Ectodermal cell (in vitro differentiated cells): ENCODE data around the gene CCDC88C.
"Not testable (repeated sequence)": the region's sequence is repeated elsewhere in the genome, so short reads cannot be mapped to it uniquely, and the experiment has no call there.

Experiments
- H3K27ac ChIP-seq: 2 replicates; pipeline ENCODE4 v1.7.0; 2013; ENCODE audit warnings: mild to moderate bottlenecking, low read depth, low read length; ENCODE audit not compliant: insufficient read depth, poor library complexity, severe bottlenecking
- H3K27me3 ChIP-seq: 2 replicates; pipeline ENCODE4 v1.7.0; 2013; ENCODE audit warnings: mild to moderate bottlenecking, low read length; ENCODE audit not compliant: insufficient read depth, control insufficient read depth, poor library complexity, severe bottlenecking
- H3K36me3 ChIP-seq: one replicate; pipeline ENCODE4 v1.7.0; 2013; ENCODE audit warnings: low read length; ENCODE audit not compliant: control insufficient read depth, insufficient read depth
- H3K4me1 ChIP-seq: one replicate; pipeline ENCODE4 v1.7.0; 2013; ENCODE audit warnings: low read length; ENCODE audit not compliant: control insufficient read depth, insufficient read depth
- H3K4me3 ChIP-seq: 2 replicates; pipeline ENCODE4 v1.7.0; 2013; ENCODE audit warnings: low read depth, low read length, control low read depth; ENCODE audit not compliant: insufficient read depth
- H3K9me3 ChIP-seq: 2 replicates; pipeline ENCODE4 v1.7.0; 2013; ENCODE audit warnings: mild to moderate bottlenecking, low read length, moderate library complexity; ENCODE audit not compliant: control insufficient read depth
- WGBS, 2 experiments: methylation state at CpG; one replicate each; pipeline ENCODE4 v1.1.7; 2013; ENCODE audit warnings: missing lambda C conversion rate in 2 of 2; 5-methylcytosine and 5-hydroxymethylcytosine counted together

The CCDC88C gene

DNA sequence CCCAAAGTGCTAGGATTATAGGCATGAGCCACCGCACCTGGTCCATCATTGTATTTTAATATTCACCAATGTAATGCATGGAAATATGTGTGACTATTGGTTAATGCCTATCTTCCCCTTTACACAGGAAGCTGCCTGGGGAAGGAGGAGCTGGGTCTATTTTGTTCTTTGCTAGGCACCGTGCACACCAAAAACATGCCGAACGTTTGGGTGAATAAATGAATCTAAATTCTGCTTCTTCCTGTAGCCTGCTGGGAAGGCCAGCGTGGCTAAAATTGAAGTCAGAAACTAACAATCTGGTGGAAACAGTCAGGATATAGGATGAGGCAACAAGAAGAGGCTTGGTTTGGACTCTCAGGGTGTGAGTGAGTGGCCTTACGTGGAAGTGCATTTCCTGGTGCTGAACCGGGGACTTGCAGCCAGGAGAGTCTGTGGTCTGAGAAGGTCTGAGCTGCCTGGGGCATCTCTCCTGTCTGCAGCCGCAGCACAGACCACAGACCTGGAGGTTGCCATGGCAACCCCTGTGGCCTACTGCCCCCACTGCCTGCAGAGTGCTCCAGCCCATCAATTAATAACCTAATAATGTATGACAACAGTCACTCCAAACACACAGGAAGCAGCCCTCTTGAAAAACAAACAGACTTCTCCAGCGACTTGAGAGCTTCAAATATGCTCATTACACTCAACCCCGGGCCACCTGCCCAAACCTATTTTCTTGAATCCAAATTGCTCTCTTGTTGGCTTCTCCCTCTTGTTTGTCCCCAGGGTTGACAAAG, 167.6 kb downstream of the CCDC88C start:
- Histone ChIP-seq H3K4me3 (no peak overlapping the region), H3K36me3 (no peaks in the 10 kb centered on the region), H3K27ac (no peak overlapping the region), H3K27me3 (peaks cover 27% of the 10 kb centered on the region), H3K9me3 (no peaks in the 10 kb centered on the region), H3K4me1 (peaks cover 15% of the 10 kb centered on the region)
- WGBS, 2 experiments: 71 to 73% methylated on average over 10 of the region's 10 CpGs

DNA sequence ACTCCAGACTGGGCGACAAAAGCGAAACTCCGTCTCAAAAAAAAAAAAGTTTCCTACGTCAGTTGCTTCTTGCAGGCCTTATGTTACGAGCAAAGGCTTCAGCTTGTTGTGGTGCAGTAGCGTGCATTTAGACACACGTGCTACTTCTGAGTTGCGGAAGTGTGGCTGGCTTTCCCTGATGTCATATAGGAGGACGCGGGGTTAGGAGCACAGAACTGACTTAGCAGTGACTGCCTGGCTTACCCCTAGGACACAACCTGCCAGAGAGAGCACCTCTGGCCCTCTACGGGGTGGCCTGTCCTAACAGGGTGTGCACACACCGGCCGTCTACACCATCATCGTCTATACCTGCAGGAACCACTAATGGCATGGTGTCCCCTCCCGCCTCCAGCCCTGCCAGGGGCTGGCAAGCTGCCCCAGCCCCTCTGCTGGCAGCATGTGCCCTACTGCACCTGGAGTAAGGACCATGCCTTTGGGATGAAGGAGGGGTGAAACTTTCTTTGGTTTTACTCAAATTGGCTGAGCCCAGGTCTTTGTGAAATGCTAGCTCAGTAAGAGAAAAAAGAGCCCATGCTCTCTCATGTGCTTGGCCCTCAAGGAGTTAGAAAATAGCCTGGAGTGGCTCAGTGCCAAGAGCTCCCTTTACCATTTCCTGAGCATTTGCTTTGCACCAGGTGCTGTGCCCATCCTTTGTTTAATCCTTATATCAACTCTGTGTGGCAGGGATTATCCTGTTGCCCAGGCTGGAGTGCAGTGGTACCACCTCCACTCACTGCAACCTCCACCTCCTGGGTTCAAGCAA, 171.4 kb downstream of the CCDC88C start:
- Histone ChIP-seq H3K27me3 (no peaks in the 10 kb centered on the region), H3K4me3 (no peak overlapping the region), H3K9me3 (no peaks in the 10 kb centered on the region), H3K27ac (no peak overlapping the region), H3K4me1 (peaks cover 14% of the 10 kb centered on the region), H3K36me3 (no peaks in the 10 kb centered on the region)
- WGBS, 2 experiments: 92 to 97% methylated on average over 15 of the region's 15 CpGs

DNA sequence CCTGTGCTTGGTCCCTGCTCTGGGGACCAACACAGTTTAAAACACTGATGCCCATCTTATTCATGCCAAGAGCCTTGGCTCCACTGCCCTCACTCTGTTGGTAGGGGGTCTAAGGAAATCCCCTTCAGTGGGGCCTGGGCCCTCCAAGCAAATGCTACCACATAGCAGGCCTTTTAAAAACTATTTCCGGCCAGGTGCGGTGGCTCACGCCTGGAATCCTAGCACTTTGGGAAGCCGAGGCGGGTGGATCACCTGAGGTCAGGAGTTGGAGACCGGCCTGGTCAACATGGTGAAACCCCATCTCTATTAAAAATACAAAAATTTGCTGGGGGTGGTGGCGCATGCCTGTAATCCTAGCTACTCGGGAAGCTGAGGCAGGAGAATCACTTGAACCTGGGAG, 172.0 kb downstream of the CCDC88C start:
- H3K4me1 ChIP-seq: peaks cover 14% of the 10 kb centered on the region
- H3K4me3 ChIP-seq, H3K9me3 ChIP-seq, H3K36me3 ChIP-seq, H3K27ac ChIP-seq, H3K27me3 ChIP-seq: not testable (repeated sequence)
- 90 to 96% methylated on average over 8 of the region's 8 CpGs for WGBS, 2 experiments

DNA sequence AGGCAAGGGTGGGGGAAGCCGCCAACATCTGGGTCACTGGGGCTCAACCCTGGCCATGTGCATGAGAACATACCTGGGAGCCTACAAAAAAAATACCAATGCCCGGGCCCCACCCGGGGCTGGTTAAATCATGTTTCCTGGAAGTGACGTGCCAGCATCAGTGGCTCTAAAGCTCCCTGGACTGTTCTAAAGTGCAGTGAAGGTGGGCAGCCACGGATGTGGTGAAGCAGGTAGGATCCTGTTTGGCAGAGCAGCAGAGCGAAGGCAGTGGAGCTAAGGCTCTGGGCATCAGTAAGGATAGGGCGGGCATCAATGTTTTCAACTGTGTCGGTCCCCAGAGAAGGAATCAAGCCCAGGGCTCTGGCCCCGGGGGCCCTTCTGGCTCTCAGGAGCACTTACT, 172.6 kb downstream of the CCDC88C start:
- H3K4me1 ChIP-seq: peaks cover 9% of the 10 kb centered on the region
- H3K27ac ChIP-seq: no peak overlapping the region
- H3K27me3 ChIP-seq: no peaks in the 10 kb centered on the region
- no peak overlapping the region for H3K4me3 ChIP-seq
- H3K36me3 ChIP-seq: no peaks in the 10 kb centered on the region
- WGBS, 2 experiments: 92 to 97% methylated on average over 9 of the region's 9 CpGs
- no peaks in the 10 kb centered on the region for H3K9me3 ChIP-seq

- Histone ChIP-seq H3K36me3 (no peaks in the 10 kb centered on the region), H3K27me3 (no peaks in the 10 kb centered on the region), H3K9me3 (no peaks in the 10 kb centered on the region), H3K4me3 (no peak within 1 kb of the TSS), H3K27ac (no peak within 1 kb of the TSS), H3K4me1 (peaks cover 8% of the 10 kb centered on the region)
- WGBS, 2 experiments: 26 to 35% methylated on average over 12 of the region's 12 CpGs
Measured at GRCh38 chr14:91244501-91244901, 173.1 kb downstream of the CCDC88C start, which contains the start of gene GPR68. TSS of gene GPR68 (minus strand) at chr14:91244704. CDS start at chr14:91235050, 9,654 bp downstream.

- Histone ChIP-seq H3K27ac (no peak overlapping the region), H3K4me1 (peaks cover 8% of the 10 kb centered on the region), H3K36me3 (no peaks in the 10 kb centered on the region), H3K9me3 (no peaks in the 10 kb centered on the region), H3K4me3 (no peak overlapping the region), H3K27me3 (no peaks in the 10 kb centered on the region)
- WGBS, 2 experiments: 94 to 96% methylated on average over 6 of the region's 6 CpGs
Measured at GRCh38 chr14:91243074-91243471, 174.5 kb downstream of the CCDC88C start.

- Histone ChIP-seq H3K9me3 (no peaks in the 10 kb centered on the region), H3K4me3 (no peak overlapping the region), H3K4me1 (peaks cover 8% of the 10 kb centered on the region), H3K27me3 (no peaks in the 10 kb centered on the region), H3K27ac (no peak overlapping the region), H3K36me3 (no peaks in the 10 kb centered on the region)
- 93 to 95% methylated on average over 4 of the region's 4 CpGs for WGBS, 2 experiments
Measured at GRCh38 chr14:91242635-91243034, 175.0 kb downstream of the CCDC88C start.

DNA sequence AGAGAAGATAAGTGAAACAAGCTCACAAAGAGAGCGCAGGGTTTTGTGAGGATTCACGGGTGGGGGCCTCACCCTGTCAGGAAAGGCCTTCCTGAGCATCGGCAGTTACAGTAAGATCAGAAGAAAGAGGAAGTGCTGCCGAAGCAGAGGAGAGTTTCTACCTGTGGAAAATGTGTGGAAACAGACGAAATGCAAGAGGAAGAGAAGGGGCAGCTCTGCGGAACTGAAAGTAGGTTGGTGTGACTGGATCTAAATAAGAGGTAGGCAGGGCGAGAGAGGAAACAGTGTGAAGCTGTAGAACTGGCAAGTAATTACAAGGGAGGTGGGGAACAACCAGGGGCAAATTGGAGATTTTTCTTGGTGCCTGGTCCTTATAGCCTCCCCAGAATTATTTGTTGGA, 175.8 kb downstream of the CCDC88C start:
- Histone ChIP-seq H3K4me3 (no peak overlapping the region), H3K27ac (no peak overlapping the region), H3K4me1 (peaks cover 8% of the 10 kb centered on the region), H3K9me3 (no peaks in the 10 kb centered on the region), H3K27me3 (no peaks in the 10 kb centered on the region), H3K36me3 (no peaks in the 10 kb centered on the region)
- WGBS, 2 experiments: 92 to 93% methylated on average over 7 of the region's 7 CpGs

DNA sequence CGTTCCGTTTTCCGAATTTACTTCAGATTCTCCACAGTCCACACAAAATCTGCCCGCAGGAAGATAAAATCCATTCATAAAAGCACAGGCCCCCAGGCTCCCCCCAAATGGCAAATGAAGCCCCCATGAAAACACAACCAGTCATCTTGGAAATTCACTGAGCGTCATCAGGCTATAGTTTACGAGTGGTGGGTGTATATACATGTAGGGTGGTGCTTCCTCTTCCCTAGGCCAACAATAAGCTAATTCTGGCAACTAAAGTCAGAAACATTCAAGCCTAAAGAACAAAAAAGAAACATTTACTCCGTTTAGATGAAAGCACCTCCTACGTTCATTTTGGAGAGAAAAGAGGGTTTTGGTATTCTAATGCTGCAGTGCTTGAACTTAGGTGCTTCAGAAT, 179.0 kb downstream of the CCDC88C start:
- no peaks in the 10 kb centered on the region for H3K27me3 ChIP-seq
- WGBS, 2 experiments: 81 to 87% methylated on average over 8 of the region's 8 CpGs
- no peaks in the 10 kb centered on the region for H3K36me3 ChIP-seq
- H3K4me1 ChIP-seq: no peaks in the 10 kb centered on the region
- H3K4me3 ChIP-seq: no peak overlapping the region
- no peaks in the 10 kb centered on the region for H3K9me3 ChIP-seq
- H3K27ac ChIP-seq: no peak overlapping the region

GRCh38 chr14:91238085-91238484, 179.5 kb downstream of the CCDC88C start:
- no peaks in the 10 kb centered on the region for H3K36me3 ChIP-seq
- no peak overlapping the region for H3K27ac ChIP-seq
- no peaks in the 10 kb centered on the region for H3K27me3 ChIP-seq
- no peaks in the 10 kb centered on the region for H3K9me3 ChIP-seq
- no peak overlapping the region for H3K4me3 ChIP-seq
- WGBS, 2 experiments: 88 to 91% methylated on average over 2 to 4 of the region's 4 CpGs
- H3K4me1 ChIP-seq: no peaks in the 10 kb centered on the region
